ENCODE results near the gene TBC1D23.

TBC1D23 gene

GRCh38 chr3:100331660-100332059 lies 70.9 kb downstream of the TBC1D23 start:
- Histone ChIP-seq H2AFZ (ENCODE audit: low read depth, low read length) (no peak overlapping the region), H2BK120ac (ENCODE audit: low read depth, low read length) (no peak overlapping the region), H2BK5ac (ENCODE audit: low read depth, low read length, poor library complexity, severe bottlenecking) (no peak overlapping the region), H4K91ac (ENCODE audit: low read length) (no peak overlapping the region), H2AK5ac (ENCODE audit: low read length, severe bottlenecking) (no peak overlapping the region), H3K4me2 (ENCODE audit: low read length, poor library complexity, severe bottlenecking) (no peak overlapping the region), H3K9me3 (ENCODE audit: control insufficient read depth, low read length) (no peaks in the 10 kb centered on the region), H3K27ac (ENCODE audit: low read length, poor library complexity, severe bottlenecking) (no peak overlapping the region), H4K8ac (ENCODE audit: low read length) (no peak overlapping the region), H3K18ac (ENCODE audit: low read depth in 1 of 2, low read length in 2 of 2) (no peak overlapping the region), H3K36me3 (ENCODE audit: control insufficient read depth in 1 of 2, insufficient read depth in 2 of 2, low read depth in 1 of 2, low read length in 2 of 2) (peaks cover 2 to 10% of the 10 kb centered on the region in 2 experiments), H3K23ac (ENCODE audit: low read length in 2 of 2) (no peak overlapping the region), H3K14ac (ENCODE audit: low read length in 2 of 2) (no peak overlapping the region), H2BK12ac (ENCODE audit: low read length in 2 of 2) (no peak overlapping the region), H3K27me3 (ENCODE audit: control insufficient read depth in 1 of 2, insufficient read depth in 1 of 2, low read length in 2 of 2) (no peaks in the 10 kb centered on the region), H3K4me3 (ENCODE audit: insufficient read depth in 1 of 2, low read depth in 1 of 2, low read length in 2 of 2) (no peak overlapping the region), H3K4ac (ENCODE audit: low read depth in 1 of 2, low read length in 2 of 2) (no peak overlapping the region), H3K79me1 (replicated peaks; ENCODE audit: low read length, poor library complexity, severe bottlenecking) (peaks cover 9% of the 10 kb centered on the region), H3K9ac (ENCODE audit: low read length) (no peak overlapping the region), H2BK15ac (ENCODE audit: low read depth, poor library complexity, severe bottlenecking) (no peak overlapping the region), H3K4me1 (ENCODE audit: control insufficient read depth, insufficient read depth, low read depth, low read length) (peaks cover 11% of the 10 kb centered on the region)
- WGBS = 99% methylated on average over 2 of the region's 4 CpGs
- DNase-seq = no peak

GRCh38 chr3:100333051-100333450 lies 72.3 kb downstream of the TBC1D23 start:
- Histone ChIP-seq H3K4me2 (ENCODE audit: low read length, poor library complexity, severe bottlenecking) (no peak overlapping the region), H3K9ac (ENCODE audit: low read length) (no peak overlapping the region), H2AK5ac (ENCODE audit: low read length, severe bottlenecking) (no peak overlapping the region), H3K27ac (ENCODE audit: low read length, poor library complexity, severe bottlenecking) (no peak overlapping the region), H3K79me1 (replicated peaks; ENCODE audit: low read length, poor library complexity, severe bottlenecking) (peaks cover 12% of the 10 kb centered on the region), H3K9me3 (ENCODE audit: control insufficient read depth, low read length) (no peaks in the 10 kb centered on the region), H3K4me1 (ENCODE audit: control insufficient read depth, insufficient read depth, low read depth, low read length) (peaks cover 12% of the 10 kb centered on the region), H2BK12ac (ENCODE audit: low read length in 2 of 2) (no peak overlapping the region), H2BK120ac (ENCODE audit: low read depth, low read length) (no peak overlapping the region), H4K91ac (ENCODE audit: low read length) (no peak overlapping the region), H3K18ac (ENCODE audit: low read depth in 1 of 2, low read length in 2 of 2) (no peak overlapping the region), H3K36me3 (ENCODE audit: control insufficient read depth in 1 of 2, insufficient read depth in 2 of 2, low read depth in 1 of 2, low read length in 2 of 2) (peaks cover 0 to 2% of the 10 kb centered on the region in 2 experiments), H3K14ac (ENCODE audit: low read length in 2 of 2) (no peak overlapping the region), H2AFZ (ENCODE audit: low read depth, low read length) (no peak overlapping the region), H3K4me3 (ENCODE audit: insufficient read depth in 1 of 2, low read depth in 1 of 2, low read length in 2 of 2) (no peak overlapping the region), H3K4ac (ENCODE audit: low read depth in 1 of 2, low read length in 2 of 2) (no peak overlapping the region), H3K27me3 (ENCODE audit: control insufficient read depth in 1 of 2, insufficient read depth in 1 of 2, low read length in 2 of 2) (no peaks in the 10 kb centered on the region), H2BK5ac (ENCODE audit: low read depth, low read length, poor library complexity, severe bottlenecking) (no peak overlapping the region), H4K8ac (ENCODE audit: low read length) (no peak overlapping the region), H3K23ac (ENCODE audit: low read length in 2 of 2) (no peak overlapping the region), H2BK15ac (ENCODE audit: low read depth, poor library complexity, severe bottlenecking) (no peak overlapping the region)
- no peak for DNase-seq

GRCh38 chr3:100333970-100334487 lies 73.2 kb downstream of the TBC1D23 start:
- Histone ChIP-seq H2AK5ac (ENCODE audit: low read length, severe bottlenecking) (no peak overlapping the region), H4K8ac (ENCODE audit: low read length) (peak overlapping the region; percentile 66), H2BK15ac (ENCODE audit: low read depth, poor library complexity, severe bottlenecking) (no peak overlapping the region), H2BK120ac (ENCODE audit: low read depth, low read length) (no peak overlapping the region), H3K4me3 (ENCODE audit: insufficient read depth in 1 of 2, low read depth in 1 of 2, low read length in 2 of 2) (peak overlapping the region; percentile 73 to 77), H3K23ac (ENCODE audit: low read length in 2 of 2) (peak overlapping the region in 1 of 2 experiments; percentile 53), H3K27ac (ENCODE audit: low read length, poor library complexity, severe bottlenecking) (peak overlapping the region; percentile 33), H3K4ac (ENCODE audit: low read depth in 1 of 2, low read length in 2 of 2) (peak overlapping the region in 1 of 2 experiments; percentile 76), H2BK5ac (ENCODE audit: low read depth, low read length, poor library complexity, severe bottlenecking) (no peak overlapping the region), H4K91ac (ENCODE audit: low read length) (peak overlapping the region; percentile 1), H3K9ac (ENCODE audit: low read length) (peak overlapping the region; percentile 80), H3K14ac (ENCODE audit: low read length in 2 of 2) (peak overlapping the region in 1 of 2 experiments; percentile 29), H3K4me1 (ENCODE audit: control insufficient read depth, insufficient read depth, low read depth, low read length) (peaks cover 12% of the 10 kb centered on the region), H2BK12ac (ENCODE audit: low read length in 2 of 2) (peak overlapping the region in 1 of 2 experiments; percentile 80), H3K36me3 (ENCODE audit: control insufficient read depth in 1 of 2, insufficient read depth in 2 of 2, low read depth in 1 of 2, low read length in 2 of 2) (peaks cover 4 to 9% of the 10 kb centered on the region in 2 experiments), H3K79me1 (replicated peaks; ENCODE audit: low read length, poor library complexity, severe bottlenecking) (peaks cover 16% of the 10 kb centered on the region), H3K27me3 (ENCODE audit: control insufficient read depth in 1 of 2, insufficient read depth in 1 of 2, low read length in 2 of 2) (no peaks in the 10 kb centered on the region), H3K9me3 (ENCODE audit: control insufficient read depth, low read length) (no peaks in the 10 kb centered on the region), H3K18ac (ENCODE audit: low read depth in 1 of 2, low read length in 2 of 2) (peak overlapping the region; percentile 64 to 76), H3K4me2 (ENCODE audit: low read length, poor library complexity, severe bottlenecking) (peak overlapping the region; percentile 79), H2AFZ (ENCODE audit: low read depth, low read length) (peak overlapping the region; percentile 98)
- no peak for DNase-seq
- 44% methylated on average over 14 of the region's 14 CpGs for WGBS

GRCh38 chr3:100334488-100335351 lies 73.9 kb downstream of the TBC1D23 start, which contains the start of gene NIT2:
NIT2 (plus strand) TSS chr3:100334757; CDS start chr3:100334792, 35 bp downstream.
- peak within 1 kb of the TSS; percentile 94 for H4K8ac ChIP-seq (ENCODE audit: low read length)
- peak within 1 kb of the TSS; percentile 43 for H2AK5ac ChIP-seq (ENCODE audit: low read length, severe bottlenecking)
- H3K36me3 ChIP-seq (ENCODE audit: control insufficient read depth in 1 of 2, insufficient read depth in 2 of 2, low read depth in 1 of 2, low read length in 2 of 2) = peaks cover 6 to 16% of the 10 kb centered on the region in 2 experiments
- peaks cover 18% of the 10 kb centered on the region for H3K79me1 ChIP-seq (replicated peaks; ENCODE audit: low read length, poor library complexity, severe bottlenecking)
- peak; percentile 87 for DNase-seq
- peak within 1 kb of the TSS in 1 of 2 experiments; percentile 80 for H2BK12ac ChIP-seq (ENCODE audit: low read length in 2 of 2)
- peak within 1 kb of the TSS; percentile 33 for H3K27ac ChIP-seq (ENCODE audit: low read length, poor library complexity, severe bottlenecking)
- H2BK120ac ChIP-seq (ENCODE audit: low read depth, low read length) = no peak within 1 kb of the TSS
- no peaks in the 10 kb centered on the region for H3K9me3 ChIP-seq (ENCODE audit: control insufficient read depth, low read length)
- H3K14ac ChIP-seq (ENCODE audit: low read length in 2 of 2) = peak within 1 kb of the TSS in 1 of 2 experiments; percentile 53
- H3K27me3 ChIP-seq (ENCODE audit: control insufficient read depth in 1 of 2, insufficient read depth in 1 of 2, low read length in 2 of 2) = no peaks in the 10 kb centered on the region
- 1% methylated on average over 48 of the region's 77 CpGs for WGBS
- H3K4me3 ChIP-seq (ENCODE audit: insufficient read depth in 1 of 2, low read depth in 1 of 2, low read length in 2 of 2) = peak within 1 kb of the TSS; percentile 73 to 77
- H2AFZ ChIP-seq (ENCODE audit: low read depth, low read length) = peak within 1 kb of the TSS; percentile 98
- H3K23ac ChIP-seq (ENCODE audit: low read length in 2 of 2) = peak within 1 kb of the TSS in 1 of 2 experiments; percentile 53
- peak within 1 kb of the TSS; percentile 41 for H2BK15ac ChIP-seq (ENCODE audit: low read depth, poor library complexity, severe bottlenecking)
- peak within 1 kb of the TSS; percentile 73 to 76 for H3K18ac ChIP-seq (ENCODE audit: low read depth in 1 of 2, low read length in 2 of 2)
- peak within 1 kb of the TSS; percentile 76 to 87 for H3K4ac ChIP-seq (ENCODE audit: low read depth in 1 of 2, low read length in 2 of 2)
- peak within 1 kb of the TSS; percentile 79 for H3K4me2 ChIP-seq (ENCODE audit: low read length, poor library complexity, severe bottlenecking)
- peak within 1 kb of the TSS; percentile 80 for H3K9ac ChIP-seq (ENCODE audit: low read length)
- H2BK5ac ChIP-seq (ENCODE audit: low read depth, low read length, poor library complexity, severe bottlenecking) = peak within 1 kb of the TSS; percentile 39
- peaks cover 12% of the 10 kb centered on the region for H3K4me1 ChIP-seq (ENCODE audit: control insufficient read depth, insufficient read depth, low read depth, low read length)
- peak within 1 kb of the TSS; percentile 1 for H4K91ac ChIP-seq (ENCODE audit: low read length)

Measured in mesenchymal stem cell (in vitro differentiated cells and primary cell).